Loucy (cell line): ENCODE data around the gene DAB1.

Experiments
- EZH2phosphoT487 ChIP-seq: fragments of 200-600 bp; IDR thresholded peaks from 2 replicates; pipeline ENCODE4 v1.6.1; 2018; ENCODE audit warnings: antibody characterized with exemption, mild to moderate bottlenecking, moderate library complexity, borderline replicate concordance
- TF ChIP-seq, protein P1 (sequence below): fragments of 200-600 bp; sonication (generic); conservative IDR thresholded peaks from 2 replicates; pipeline ENCODE4 v1.5.1; 2014; ENCODE audit warnings: mild to moderate bottlenecking, antibody characterized with exemption, low read length

- TF ChIP-seq, protein P1, sequence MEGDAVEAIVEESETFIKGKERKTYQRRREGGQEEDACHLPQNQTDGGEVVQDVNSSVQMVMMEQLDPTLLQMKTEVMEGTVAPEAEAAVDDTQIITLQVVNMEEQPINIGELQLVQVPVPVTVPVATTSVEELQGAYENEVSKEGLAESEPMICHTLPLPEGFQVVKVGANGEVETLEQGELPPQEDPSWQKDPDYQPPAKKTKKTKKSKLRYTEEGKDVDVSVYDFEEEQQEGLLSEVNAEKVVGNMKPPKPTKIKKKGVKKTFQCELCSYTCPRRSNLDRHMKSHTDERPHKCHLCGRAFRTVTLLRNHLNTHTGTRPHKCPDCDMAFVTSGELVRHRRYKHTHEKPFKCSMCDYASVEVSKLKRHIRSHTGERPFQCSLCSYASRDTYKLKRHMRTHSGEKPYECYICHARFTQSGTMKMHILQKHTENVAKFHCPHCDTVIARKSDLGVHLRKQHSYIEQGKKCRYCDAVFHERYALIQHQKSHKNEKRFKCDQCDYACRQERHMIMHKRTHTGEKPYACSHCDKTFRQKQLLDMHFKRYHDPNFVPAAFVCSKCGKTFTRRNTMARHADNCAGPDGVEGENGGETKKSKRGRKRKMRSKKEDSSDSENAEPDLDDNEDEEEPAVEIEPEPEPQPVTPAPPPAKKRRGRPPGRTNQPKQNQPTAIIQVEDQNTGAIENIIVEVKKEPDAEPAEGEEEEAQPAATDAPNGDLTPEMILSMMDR: no peak; the same call in 1 of the 2 replicates
- no peak for TF ChIP-seq EZH2phosphoT487
Observed at GRCh38 chr1:57293214-57293613, 130.6 kb downstream of the DAB1 start.
